Esophagus (tissue), 2 donors: Measurements from ENCODE around the gene CREBBP. TPM values are rescaled to one million over a fixed set of nuclear protein-coding genes. Genes with fewer than 3 reads are reported as not detected.
A peak's percentile ranks its signal among the peaks of the same experiment; 100 is the strongest.
"Not testable (repeated sequence)": the region's sequence is repeated elsewhere in the genome, so short reads cannot be mapped to it uniquely, and the experiment has no call there.

Experiments used
- H3K27ac ChIP-seq, 2 donors: one replicate each; pipeline ENCODE4 v1.5.1; 2013; ENCODE audit warnings: low read depth in 2 of 2, mild to moderate bottlenecking in 2 of 2, inconsistent platforms in 1 of 2, low read length in 1 of 2, moderate library complexity in 1 of 2
- H3K27me3 ChIP-seq, 2 donors: one replicate each; pipeline ENCODE4 v1.6.1; 2013; ENCODE audit warnings: low read length in 2 of 2, control low read depth in 1 of 2, mild to moderate bottlenecking in 1 of 2; ENCODE audit not compliant: insufficient read depth in 2 of 2, control insufficient read depth in 1 of 2
- H3K36me3 ChIP-seq, 2 donors: one replicate each; pipeline ENCODE4 v1.6.1; 2013; ENCODE audit warnings: low read length in 1 of 2; ENCODE audit not compliant: control insufficient read depth in 2 of 2, insufficient read depth in 2 of 2
- H3K4me1 ChIP-seq, 2 donors: one replicate each; pipeline ENCODE4 v1.6.1; 2013; ENCODE audit warnings: low read length in 1 of 2; ENCODE audit not compliant: control insufficient read depth in 2 of 2, insufficient read depth in 2 of 2
- H3K4me3 ChIP-seq, 2 donors: one replicate each; pipeline ENCODE4 v1.5.1; 2013; ENCODE audit warnings: low read length in 2 of 2, mild to moderate bottlenecking in 2 of 2, low read depth in 1 of 2, moderate library complexity in 1 of 2
- H3K9me3 ChIP-seq, 2 donors: one replicate each; pipeline ENCODE4 v1.6.1; 2013; ENCODE audit warnings: mild to moderate bottlenecking in 2 of 2, low read depth in 1 of 2, low read length in 1 of 2, moderate library complexity in 1 of 2; ENCODE audit not compliant: control insufficient read depth in 2 of 2, insufficient read depth in 1 of 2
- WGBS, 2 donors: extraction: QIAGEN DNeasy Blood & Tissue Kit; methylation state at CpG; one replicate each; pipeline ENCODE4 v1.1.7; 2013; 5-methylcytosine and 5-hydroxymethylcytosine counted together
- polyA plus RNA-seq, 2 donors: library from polyadenylated mRNA; stranded (reverse); fragments of 200-250 nt; gene quantifications; one replicate each; pipeline ENCODE4 v1.2.3, GENCODE V29; 2013
- donor health status: healthy with polysubstance abuse.
- donor health status: Bipolar disorder and iron deficiency.

The CREBBP gene
- polyA plus RNA-seq, 2 donors, result 8.4 to 20.2 TPM

- Histone ChIP-seq H3K36me3 (no peaks in the 10 kb centered on the region), H3K4me3 (no peak overlapping the region), H3K27me3 (no peaks in the 10 kb centered on the region), H3K9me3 (no peaks in the 10 kb centered on the region), H3K27ac (no peak overlapping the region), H3K4me1 (peaks cover 0 to 4% of the 10 kb centered on the region in 2 donors)
- WGBS, 2 donors, result 91 to 95% methylated on average over 10 of the region's 10 CpGs
Observed at GRCh38 chr16:3718628-3719027, 161.9 kb downstream of the CREBBP start.

DNA sequence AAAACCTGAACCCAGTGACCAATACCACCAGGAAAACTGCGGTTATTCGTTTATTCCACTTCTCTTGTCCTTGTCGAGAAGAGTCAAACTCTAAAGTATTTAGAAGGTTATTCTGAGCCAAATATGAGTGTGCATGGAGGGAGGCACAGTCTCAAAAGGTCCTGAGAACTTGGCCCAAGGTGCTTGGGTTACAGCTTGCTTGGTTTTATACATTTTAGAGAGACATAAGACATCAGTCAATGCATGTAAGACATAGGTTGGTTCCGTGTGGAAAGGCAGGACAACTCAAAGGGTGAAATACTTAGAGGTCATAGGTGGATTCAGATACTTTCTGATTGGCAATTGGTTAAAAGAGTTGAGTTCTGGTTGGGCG lies 162.5 kb downstream of the CREBBP start:
- H3K4me1 ChIP-seq, result peaks cover 0 to 4% of the 10 kb centered on the region in 2 donors
- H3K27me3 ChIP-seq, result no peaks in the 10 kb centered on the region
- peaks cover 0 to 1% of the 10 kb centered on the region in 2 donors for H3K36me3 ChIP-seq
- 25 to 27% methylated on average over 5 of the region's 5 CpGs for WGBS, 2 donors
- peak overlapping the region; percentile 89 to 95 for H3K4me3 ChIP-seq
- H3K27ac ChIP-seq, result peak overlapping the region; percentile 80 to 87
- no peaks in the 10 kb centered on the region for H3K9me3 ChIP-seq

- Histone ChIP-seq H3K9me3 (no peaks in the 10 kb centered on the region), H3K27ac (peak within 1 kb of the TSS; percentile 80 to 87), H3K4me3 (peak within 1 kb of the TSS; percentile 89 to 95), H3K27me3 (no peaks in the 10 kb centered on the region), H3K36me3 (peaks cover 0 to 2% of the 10 kb centered on the region in 2 donors), H3K4me1 (peaks cover 0 to 6% of the 10 kb centered on the region in 2 donors)
- WGBS, 2 donors, result 0 to 1% methylated on average over 48 to 95 of the region's 95 CpGs
Observed at GRCh38 chr16:3717235-3718018, 163.1 kb downstream of the CREBBP start, which contains the start of gene TRAP1. TRAP1 (minus strand) TSS chr16:3717524; CDS start chr16:3717508, 16 bp downstream.

DNA sequence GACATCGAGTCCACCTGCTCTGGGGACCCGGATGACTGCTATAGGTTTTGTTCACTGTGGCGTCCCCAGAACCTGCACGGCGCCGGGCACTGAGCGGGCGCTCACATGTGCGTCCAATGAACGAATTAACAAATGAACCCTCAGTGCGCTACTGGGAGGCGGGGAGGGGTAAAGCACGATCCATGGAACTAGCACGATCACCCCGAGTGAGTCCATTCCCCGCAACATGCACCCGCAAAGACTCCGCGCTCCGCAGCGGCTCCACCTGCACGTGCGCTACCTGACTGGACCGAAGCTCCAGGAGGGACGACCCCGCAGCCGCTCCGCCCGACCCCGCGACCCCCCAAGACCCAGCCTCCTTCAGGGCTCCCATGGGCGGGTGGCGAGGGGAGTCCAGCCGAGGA lies 163.7 kb downstream of the CREBBP start:
- no peaks in the 10 kb centered on the region for H3K9me3 ChIP-seq
- 0% methylated on average over 20 to 34 of the region's 34 CpGs for WGBS, 2 donors
- H3K4me3 ChIP-seq, result peak overlapping the region; percentile 89 to 95
- peak overlapping the region; percentile 6 to 76 for H3K27ac ChIP-seq
- no peaks in the 10 kb centered on the region for H3K27me3 ChIP-seq
- peaks cover 0 to 6% of the 10 kb centered on the region in 2 donors for H3K4me1 ChIP-seq
- H3K36me3 ChIP-seq, result peaks cover 0 to 2% of the 10 kb centered on the region in 2 donors

- Histone ChIP-seq H3K27ac (no peak overlapping the region), H3K4me3 (no peak overlapping the region), H3K4me1 (peaks cover 0 to 6% of the 10 kb centered on the region in 2 donors), H3K27me3 (no peaks in the 10 kb centered on the region), H3K36me3 (peaks cover 0 to 2% of the 10 kb centered on the region in 2 donors), H3K9me3 (no peaks in the 10 kb centered on the region)
- 90 to 92% methylated on average over 7 of the region's 7 CpGs for WGBS, 2 donors
Observed at GRCh38 chr16:3715430-3715829, 165.1 kb downstream of the CREBBP start.

GRCh38 chr16:3714378-3714777 lies 166.1 kb downstream of the CREBBP start:
- H3K27me3 ChIP-seq, H3K36me3 ChIP-seq, H3K4me3 ChIP-seq, H3K9me3 ChIP-seq, H3K4me1 ChIP-seq, H3K27ac ChIP-seq: not testable (repeated sequence)
- 96 to 98% methylated on average over 10 of the region's 10 CpGs for WGBS, 2 donors

DNA sequence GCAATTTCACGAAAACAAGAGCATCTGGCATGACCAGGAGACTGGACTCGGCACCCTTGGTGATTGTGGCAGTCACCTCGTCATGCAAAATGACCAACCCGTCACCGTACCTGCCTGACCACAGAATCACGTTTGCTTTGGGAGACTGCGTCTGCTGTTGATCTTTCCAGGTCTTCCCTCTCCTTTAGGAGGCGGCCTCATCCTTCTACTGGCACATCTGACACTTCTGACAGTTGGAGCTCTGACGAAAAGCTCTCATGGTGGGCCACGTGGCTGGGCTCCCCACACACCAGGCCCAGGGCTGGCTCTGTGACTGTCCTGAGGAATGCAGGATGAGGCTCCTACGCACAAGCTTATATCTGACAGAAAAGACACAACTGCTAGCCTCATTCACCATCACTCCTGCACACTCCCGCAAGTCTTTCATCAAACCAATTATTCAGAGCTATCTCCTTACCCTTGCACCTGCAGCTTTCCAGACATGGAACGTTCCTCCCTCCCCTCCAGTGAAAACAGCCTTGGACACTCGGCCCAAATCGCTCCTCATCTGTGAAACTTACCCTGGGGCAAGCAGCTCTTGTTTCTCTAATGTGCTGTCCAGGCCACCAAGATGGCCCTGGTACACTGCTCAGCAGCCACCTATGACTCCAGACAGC lies 166.8 kb downstream of the CREBBP start:
- H3K27me3 ChIP-seq, result no peaks in the 10 kb centered on the region
- no peaks in the 10 kb centered on the region for H3K9me3 ChIP-seq
- peak overlapping the region; percentile 75 to 93 for H3K27ac ChIP-seq
- H3K4me3 ChIP-seq, result peak overlapping the region; percentile 18 to 37
- peaks cover 0 to 6% of the 10 kb centered on the region in 2 donors for H3K4me1 ChIP-seq
- peaks cover 0 to 2% of the 10 kb centered on the region in 2 donors for H3K36me3 ChIP-seq
- WGBS, 2 donors, result 67 to 69% methylated on average over 15 of the region's 15 CpGs

GRCh38 chr16:3712861-3713372 lies 167.6 kb downstream of the CREBBP start:
- Histone ChIP-seq H3K36me3 (peaks cover 0 to 2% of the 10 kb centered on the region in 2 donors), H3K4me1 (peaks cover 0 to 6% of the 10 kb centered on the region in 2 donors), H3K9me3 (no peaks in the 10 kb centered on the region), H3K27me3 (no peaks in the 10 kb centered on the region), H3K27ac (peak overlapping the region; percentile 75 to 93), H3K4me3 (peak overlapping the region; percentile 18 to 37)
- WGBS, 2 donors, result 57 to 63% methylated on average over 16 of the region's 16 CpGs

DNA sequence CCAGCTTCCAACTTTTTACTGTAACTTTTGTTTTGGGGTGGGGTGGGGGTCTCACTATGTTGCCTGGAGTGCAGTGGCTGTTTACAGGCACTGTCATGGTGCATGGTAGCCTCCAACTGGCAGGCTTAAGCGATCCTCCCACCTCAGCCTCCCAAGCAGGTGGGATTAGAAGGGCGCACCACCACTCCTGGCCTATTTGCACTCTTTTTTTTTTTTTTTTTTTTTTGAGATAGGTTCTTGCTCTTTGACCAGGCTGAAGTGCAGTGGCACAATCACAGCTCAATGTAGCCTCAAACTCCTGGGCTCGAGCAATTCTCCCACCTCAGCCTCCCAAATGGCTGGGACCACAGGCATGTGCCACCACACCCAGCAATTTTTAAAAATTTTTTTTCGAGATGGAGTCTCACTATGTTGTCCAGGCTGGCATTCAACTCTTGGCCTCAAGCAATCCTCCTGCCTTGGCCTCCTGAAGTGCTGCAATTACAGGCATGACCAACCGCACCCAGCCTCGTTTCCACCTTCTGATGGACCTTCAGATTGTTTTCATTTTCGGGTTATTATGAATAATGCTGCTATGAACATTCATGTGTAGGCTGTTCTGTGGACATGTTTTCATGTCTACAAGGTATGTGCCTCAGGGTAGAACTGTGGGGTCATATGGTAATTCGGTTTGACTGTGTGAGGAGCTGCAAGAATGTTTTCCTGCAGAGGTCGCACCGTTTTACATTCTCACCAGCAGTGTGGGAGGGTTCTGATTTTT lies 174.1 kb downstream of the CREBBP start:
- 92 to 94% methylated on average over 10 of the region's 10 CpGs for WGBS, 2 donors
- Histone ChIP-seq H3K36me3 (peaks cover 0 to 3% of the 10 kb centered on the region in 2 donors), H3K4me3 (no peak overlapping the region), H3K9me3 (no peaks in the 10 kb centered on the region), H3K27ac (no peak overlapping the region), H3K27me3 (no peaks in the 10 kb centered on the region), H3K4me1 (no peaks in the 10 kb centered on the region)
